ENCODE measurements around the gene CAMK2B.

CAMK2B gene

DNA sequence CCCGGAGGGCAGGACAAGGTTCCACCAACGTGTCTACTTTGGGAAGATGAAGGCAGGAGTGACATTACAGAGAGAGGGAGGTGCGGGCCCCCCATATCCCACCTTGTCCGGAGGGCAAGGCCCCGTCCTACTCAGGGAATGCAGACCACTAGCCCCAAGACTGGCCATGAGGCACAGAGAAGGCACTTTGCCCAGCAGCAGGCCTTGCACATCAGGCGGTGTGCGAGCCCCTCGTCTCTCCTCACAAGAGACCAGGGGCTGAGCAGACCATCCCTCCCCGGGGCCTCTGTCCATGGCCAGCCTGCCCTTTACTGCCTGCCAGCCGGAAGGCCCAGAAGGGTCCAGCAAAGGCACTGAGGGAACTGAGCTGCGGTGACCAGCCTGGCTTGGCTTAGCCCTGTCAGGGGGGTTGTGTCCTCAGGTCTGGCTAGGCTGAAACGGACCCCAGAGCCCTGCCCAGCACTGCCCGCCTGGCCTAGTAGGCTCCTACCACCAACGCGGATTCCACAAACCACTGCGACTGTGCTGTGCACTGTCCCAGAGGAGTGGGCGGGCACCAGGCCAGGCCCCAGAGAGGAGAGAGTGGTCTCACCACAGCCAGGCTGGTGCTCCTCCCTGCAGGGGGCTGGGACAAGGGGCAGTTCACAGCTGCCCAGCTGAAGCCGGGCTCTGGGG, 16.7 kb downstream of the CAMK2B start:
- no peak for DNase-seq

DNA sequence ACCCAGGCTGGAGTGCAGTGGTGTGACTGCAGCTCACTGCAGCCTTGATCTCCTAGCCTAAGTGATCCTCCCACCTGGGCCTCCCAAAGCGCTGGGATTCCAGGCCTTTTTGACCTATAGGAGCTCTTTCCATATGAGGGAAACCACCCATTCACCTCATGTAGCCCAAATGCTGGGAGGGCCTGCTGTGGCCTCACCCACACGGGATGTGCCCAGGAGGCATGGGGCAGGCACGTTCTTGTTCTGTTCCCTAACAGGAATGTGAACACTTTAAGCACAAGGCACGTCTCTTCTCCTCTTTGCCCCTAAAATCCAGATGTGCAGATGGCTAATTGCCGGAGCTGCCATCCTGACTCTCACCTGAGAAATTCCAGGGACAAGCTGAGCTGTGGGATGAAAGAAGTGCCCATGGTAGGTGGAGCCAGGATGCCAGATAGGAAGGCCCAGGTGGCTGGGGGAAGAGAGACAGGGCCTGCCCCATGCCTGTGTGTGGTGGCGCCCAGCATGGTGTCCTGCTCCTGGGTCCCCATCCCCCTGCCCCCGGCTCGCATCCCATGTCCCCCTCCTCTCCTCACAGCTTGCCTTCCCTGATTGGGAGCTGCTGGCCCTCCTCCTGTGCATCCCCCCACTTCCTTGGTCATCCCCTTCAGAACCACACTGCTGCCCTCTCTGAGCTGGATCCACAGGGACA, 17.3 kb downstream of the CAMK2B start:
- no peak for DNase-seq

- DNase-seq: peak in 1 of 2 experiments; percentile 50
Observed at GRCh38 chr7:44307301-44307900, 18.0 kb downstream of the CAMK2B start.

DNA sequence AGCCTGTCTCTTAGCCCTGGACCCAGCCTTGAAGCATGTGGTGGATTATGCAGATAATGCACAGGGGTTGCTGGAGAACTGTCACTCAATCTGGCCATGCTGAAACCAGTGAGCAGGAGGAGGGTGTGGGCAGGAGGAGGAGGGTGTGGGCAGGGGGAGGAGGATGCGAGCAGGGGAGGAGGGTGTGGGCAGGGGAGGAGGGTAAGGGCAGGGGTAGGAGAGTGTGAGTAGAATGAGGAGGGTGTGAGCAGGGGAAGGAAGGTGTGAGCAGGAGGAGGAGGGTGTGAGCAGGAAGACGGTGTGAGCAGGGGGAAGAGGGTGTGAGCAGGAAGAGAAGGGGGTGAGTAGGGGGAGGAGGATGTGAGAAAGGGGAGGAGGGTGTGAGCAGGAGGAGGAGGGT, 18.8 kb downstream of the CAMK2B start:
- no peak for DNase-seq

DNA sequence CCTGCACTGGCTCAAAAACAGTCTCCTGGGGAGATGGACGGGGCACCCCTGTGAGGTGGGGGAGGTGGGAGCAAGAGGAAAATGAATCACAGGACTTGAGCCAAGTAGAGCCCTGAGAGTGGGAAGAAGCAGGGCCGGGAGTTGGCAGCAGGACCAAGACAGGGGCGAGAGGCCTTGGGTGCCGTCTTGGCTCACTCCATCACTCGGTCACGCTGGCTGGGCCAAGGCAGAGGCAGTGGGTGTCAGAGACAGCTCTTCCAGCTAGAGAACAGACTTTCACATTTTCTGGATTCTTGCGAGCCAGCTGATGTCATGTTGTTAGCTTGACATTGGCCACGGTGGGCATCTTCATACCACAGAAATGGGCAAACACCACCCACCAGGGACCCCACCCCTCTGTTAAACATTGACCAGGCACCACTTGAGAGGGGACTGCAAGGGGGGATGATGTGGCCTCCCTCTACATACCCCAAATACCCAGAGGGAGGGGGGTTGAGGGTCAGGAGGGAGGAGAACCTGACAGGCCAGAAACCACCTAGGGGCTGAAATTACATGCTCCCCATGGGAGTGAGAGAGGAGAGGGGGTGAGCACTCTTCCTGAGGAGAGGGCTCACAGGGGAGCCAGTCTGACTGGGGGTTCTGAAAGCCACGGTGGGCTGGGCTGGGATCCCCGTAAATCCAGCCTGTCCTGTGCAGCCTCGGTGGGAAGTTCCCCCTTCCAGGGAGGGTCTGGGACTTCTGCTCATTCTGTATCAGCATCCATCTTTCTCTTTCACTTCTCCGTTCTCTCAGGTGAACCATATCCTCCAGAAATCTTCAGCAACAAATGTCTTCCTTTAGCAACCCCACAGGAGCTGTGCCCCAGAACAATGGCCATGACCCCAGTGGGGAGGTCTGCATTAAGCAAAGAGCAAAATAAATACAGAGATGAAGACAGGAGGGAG, 19.6 kb downstream of the CAMK2B start:
- DNase-seq: no peak

GRCh38 chr7:44294325-44295069, 30.9 kb downstream of the CAMK2B start:
- DNase-seq: no peak

DNA sequence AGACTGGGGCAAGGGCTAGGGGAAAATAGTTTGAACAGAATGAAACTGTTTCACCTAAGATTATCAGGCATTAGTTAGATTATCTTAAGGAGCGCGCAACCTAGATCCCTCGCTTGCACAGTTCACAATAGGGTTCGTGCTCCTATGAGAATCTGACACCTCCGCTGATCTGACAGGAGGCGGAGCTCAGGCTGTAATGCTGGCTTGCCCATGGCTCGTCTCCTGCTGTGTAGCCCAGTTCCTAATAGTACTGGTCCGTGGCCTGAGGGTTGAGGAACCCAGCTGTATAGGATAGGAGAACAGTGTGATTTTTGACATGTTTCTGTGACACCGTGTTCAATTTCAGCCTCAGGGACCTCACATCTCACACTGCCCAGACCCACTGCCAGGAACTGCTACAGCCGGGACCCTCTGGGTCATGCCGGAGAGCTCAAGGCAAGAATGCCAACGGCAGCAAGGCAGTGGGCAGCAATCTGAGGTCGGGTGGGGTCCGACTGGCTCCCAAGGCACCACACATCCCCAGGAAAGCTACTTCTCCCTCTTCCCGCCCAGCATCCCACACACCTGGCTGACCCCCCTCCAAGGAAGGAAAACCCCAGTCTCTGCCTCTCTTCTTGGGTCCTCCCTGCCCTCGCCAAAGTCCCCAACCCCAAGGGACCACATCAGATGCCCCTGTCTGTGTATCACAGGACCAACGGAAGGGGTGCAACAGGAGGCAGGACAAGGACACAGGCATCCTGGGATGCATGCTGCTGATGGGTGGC, 31.7 kb downstream of the CAMK2B start:
- DNase-seq: no peak

DNA sequence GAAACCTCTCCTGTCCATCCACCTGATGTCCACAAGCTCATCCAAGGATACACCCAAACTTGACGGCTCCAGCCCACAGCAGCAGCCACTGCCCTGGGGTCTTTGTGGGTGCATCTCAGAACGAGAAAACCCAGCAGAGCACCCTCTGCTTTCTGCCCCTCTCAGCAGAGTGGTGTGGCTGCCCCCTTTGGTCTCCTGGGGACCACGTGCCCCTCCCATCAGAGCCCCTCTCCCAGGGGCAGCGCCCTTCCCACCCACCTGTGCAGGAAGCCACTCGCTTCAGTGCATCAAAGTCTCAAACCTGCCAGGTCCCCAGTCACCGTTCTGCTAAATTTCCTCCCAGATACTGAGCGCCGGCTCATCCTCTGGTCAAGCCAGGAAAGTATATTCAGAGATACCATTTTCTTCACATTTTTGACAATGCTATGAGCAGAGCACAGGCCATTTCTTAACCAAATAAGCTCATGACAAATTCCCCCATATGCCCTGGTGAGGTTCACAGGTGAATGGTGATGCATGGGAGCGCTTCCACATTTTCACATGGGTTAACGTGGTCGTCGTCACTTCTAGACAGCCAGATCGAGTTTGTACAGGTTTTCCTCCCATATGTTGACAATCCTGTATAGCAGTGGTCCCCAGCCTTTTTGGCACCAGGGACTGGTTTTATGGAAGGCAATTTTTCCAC, 32.4 kb downstream of the CAMK2B start:
- DNase-seq: no peak

GRCh38 chr7:44292420-44292817, 33.0 kb downstream of the CAMK2B start:
- no peak for DNase-seq

DNA sequence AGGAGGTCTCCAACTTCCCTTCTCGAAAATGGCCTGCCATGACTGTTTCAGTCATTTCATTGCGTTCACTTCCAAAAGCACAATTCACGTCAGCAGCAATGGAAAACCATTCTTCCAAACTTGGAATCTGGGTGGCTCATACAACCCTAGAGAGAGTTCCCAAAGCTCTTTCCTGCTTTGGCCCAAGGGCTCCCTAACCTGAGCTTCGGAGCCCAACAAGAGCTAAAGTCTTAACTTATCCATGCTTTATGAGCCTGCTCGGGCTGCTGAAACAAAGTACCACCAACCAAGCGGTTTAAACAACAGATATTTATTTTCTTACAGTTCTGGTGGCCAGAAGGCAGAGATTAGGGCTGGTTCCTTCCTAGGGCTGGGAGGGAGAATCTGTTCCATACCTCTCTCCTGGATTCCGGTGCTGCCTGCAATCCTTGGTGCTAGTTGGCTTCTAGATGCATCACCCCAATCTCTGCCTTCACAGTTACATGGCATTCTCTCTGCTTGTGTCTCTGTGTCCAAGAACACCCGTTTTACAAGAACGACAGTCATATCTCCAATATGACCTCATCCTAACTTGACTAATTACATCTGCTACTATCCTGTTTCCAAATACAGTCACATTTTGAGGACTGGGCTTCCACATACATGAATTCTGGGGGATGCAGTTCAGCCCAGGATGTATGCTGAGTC, 33.5 kb downstream of the CAMK2B start:
- no peak for DNase-seq

- no peak for DNase-seq
Observed at GRCh38 chr7:44291066-44291732, 34.2 kb downstream of the CAMK2B start.

DNA sequence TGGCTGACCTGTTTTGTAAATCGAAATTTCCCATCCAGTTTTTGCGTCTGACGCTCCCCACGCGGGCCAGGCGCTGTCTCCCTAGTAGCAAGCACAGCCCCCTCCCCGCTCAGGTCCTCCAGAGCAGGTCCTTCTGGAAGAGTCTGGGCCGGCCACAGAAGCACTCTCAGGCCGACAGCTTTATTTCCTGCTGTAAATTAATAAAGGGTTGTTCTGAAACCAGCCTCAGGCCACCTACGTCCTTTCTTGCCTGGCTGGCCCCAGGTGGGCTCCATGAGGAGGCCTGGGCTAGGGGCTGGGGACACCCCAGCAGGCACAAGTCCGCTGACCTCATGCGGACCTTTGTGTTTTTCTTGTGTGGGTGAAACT, 35.2 kb downstream of the CAMK2B start:
- DNase-seq: no peak

DNA sequence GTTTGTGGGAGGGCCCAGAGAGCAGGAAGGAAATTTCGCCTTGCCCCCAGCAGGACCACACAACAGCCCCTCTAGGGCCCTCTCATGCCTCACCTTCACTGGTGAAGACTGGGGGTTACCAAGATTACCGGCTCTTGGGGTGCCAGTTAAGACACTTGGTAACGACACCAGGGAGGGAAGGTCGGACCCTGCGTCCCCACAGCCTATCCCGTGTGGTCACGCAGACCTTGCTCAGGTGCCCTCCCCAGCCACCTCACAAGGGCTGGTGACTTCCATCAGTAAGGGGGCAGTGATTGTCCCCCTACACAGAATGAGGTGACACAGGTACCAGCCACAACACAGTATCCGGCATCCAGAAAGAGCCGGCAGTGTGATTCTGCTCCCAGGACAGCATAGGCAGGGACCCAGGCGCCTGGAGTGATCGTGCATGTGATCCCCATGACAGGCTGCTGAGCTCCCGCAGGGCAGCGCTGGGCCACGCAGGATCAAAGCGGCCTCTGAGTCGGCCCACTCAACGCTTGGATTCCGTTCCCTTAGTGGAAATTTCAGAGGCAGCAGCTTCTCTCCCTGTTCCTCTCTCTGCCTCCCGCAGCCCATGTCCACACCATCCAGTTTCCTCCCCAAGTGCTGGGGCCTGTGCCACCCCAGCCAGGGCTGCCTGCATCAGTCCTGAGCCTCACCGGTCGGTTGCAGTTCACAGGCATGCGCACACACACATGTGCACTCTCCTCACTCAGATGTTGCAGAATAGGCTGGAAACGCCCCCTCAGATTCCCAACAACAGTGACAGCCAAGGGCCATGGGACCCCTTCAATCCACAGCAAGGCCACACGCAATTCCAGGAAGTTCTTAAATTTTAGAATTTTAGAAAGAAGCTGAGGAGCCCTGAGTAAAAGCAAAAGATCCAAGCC, 35.8 kb downstream of the CAMK2B start:
- DNase-seq: no peak

DNA sequence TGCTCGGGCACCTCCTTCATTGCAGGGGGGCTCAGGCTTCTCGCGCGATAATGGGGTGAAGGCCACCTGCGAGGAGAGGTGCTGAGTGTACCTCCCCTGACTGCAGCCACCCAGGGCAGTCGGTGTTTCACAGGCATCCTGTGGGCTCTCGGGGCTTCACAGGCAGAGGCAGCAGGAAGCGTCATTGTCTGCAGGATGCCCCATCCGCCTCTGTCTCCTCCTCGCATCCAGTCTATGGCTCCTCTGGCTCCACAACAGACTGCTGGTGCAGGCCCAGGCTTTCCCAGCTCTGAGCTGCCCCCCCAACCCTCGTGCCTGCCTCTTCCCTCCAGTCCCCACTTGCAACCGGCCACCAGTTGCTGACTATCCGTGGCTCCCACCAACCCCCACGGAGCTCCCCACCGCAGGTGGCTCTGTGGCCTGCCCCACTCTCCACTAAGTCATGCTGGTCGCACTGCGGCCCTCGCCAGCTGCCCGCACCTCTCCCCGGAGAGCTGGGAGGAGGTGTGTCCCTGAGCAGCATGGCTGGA, 36.5 kb downstream of the CAMK2B start:
- DNase-seq: no peak

DNA sequence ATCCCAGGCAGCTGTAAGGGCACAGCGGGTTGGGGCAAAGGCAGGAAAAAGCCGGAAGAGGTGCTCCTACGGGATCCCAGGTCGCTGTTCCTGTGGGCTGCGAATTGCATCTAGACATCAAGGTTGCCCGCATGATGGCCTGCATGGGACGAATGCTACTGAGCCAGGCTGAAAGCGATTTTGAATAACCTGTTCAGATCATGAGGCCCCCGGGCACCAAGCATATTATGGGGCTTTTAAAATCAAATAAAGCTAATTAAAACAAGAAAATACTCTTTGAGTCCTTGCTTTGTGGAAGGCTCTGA, 37.1 kb downstream of the CAMK2B start:
- DNase-seq: no peak

- DNase-seq: no peak
Observed at GRCh38 chr7:44287488-44288380, 37.7 kb downstream of the CAMK2B start.

DNA sequence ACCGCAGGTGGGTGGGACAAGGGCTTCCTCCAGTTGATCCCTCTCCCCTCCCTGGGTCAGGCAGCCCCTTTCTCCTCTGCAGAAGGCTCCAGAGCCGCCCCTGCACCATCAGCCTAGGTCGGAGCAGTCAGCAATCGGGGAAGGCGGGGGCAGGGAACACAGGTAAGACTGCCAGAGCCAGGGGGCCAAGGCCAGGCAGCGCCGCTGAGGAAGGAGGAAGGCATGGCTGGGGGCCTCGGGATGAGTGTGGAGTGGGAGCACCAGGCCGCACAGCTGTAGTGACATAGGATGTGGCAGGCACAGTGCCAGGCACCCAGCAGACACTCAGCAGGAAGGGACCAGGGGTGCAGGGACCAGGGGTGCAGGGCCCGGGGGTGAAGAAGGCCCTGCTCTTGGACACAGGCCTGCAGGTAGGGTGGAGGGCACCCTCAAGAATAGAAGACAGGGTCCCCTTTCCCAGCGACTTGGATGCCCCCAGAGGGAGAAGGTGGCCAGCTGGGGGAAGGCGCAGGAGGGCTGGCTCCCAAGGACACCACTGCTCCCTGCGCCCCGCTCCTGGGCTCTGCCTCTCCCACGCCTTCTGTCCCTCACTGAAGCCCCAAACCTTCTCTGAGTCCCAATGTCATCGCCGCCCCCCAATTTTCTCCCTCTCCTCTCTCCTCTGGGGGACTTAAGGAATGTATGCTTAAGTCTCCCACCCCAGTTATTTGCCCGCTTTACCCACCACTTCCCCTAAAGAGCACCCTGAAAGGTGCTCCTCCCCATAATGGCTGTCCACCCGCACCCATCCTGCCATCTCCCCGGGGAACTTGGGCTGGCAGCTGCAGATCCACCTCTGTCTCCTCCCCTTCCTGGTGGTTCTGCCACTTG, 38.5 kb downstream of the CAMK2B start:
- no peak for DNase-seq

All from NCI-H446 (cell line).